BLaER1 (cell line): Measurements from ENCODE around the gene ABHD17C.
"Not testable (repeated sequence)": the region's sequence is repeated elsewhere in the genome, so short reads cannot be mapped to it uniquely, and the experiment has no call there.

Source experiments
- H3K27ac ChIP-seq: shearing (Covaris generic); formaldehyde crosslinking; 2 replicates; pipeline ENCODE4 v1.8.1; 2022
- H3K27me3 ChIP-seq: shearing (Covaris generic); formaldehyde crosslinking; 2 replicates; pipeline ENCODE4 v1.8.1; 2022
- H3K36me3 ChIP-seq: shearing (Covaris generic); formaldehyde crosslinking; 2 replicates; pipeline ENCODE4 v1.8.1; 2022
- H3K4me1 ChIP-seq: shearing (Covaris generic); formaldehyde crosslinking; 2 replicates; pipeline ENCODE4 v1.8.1; 2022
- H3K4me2 ChIP-seq: shearing (Covaris generic); formaldehyde crosslinking; 2 replicates; pipeline ENCODE4 v1.8.1; 2022
- H3K4me3 ChIP-seq: shearing (Covaris generic); formaldehyde crosslinking; 2 replicates; pipeline ENCODE4 v1.8.1; 2022
- H3K9ac ChIP-seq: shearing (Covaris generic); formaldehyde crosslinking; 2 replicates; pipeline ENCODE4 v1.8.1; 2022
- H3K9me3 ChIP-seq: shearing (Covaris generic); formaldehyde crosslinking; 2 replicates; pipeline ENCODE4 v1.8.1; 2022
- H4K20me1 ChIP-seq: shearing (Covaris generic); formaldehyde crosslinking; 2 replicates; pipeline ENCODE4 v1.8.1; 2022
- Cebpa-rat ChIP-seq: shearing (Covaris generic); IDR thresholded peaks from 2 replicates; pipeline ENCODE4 v1.8.1; 2022

ABHD17C gene

GRCh38 chr15:80755885-80756284 is 60.8 kb downstream of the ABHD17C start:
- Histone ChIP-seq H3K9ac (no peak overlapping the region), H3K27me3 (no peaks in the 10 kb centered on the region), H3K27ac (no peak overlapping the region), H3K4me3 (no peak overlapping the region), H3K4me2 (no peak overlapping the region), H3K4me1 (peaks cover 3% of the 10 kb centered on the region; the same call in 1 of the 2 replicates), H4K20me1 (no peaks in the 10 kb centered on the region), H3K36me3 (peaks cover 40% of the 10 kb centered on the region), H3K9me3 (no peaks in the 10 kb centered on the region)
- TF ChIP-seq Cebpa-rat: no peak

- Histone ChIP-seq H3K4me1 (peaks cover 5% of the 10 kb centered on the region; the same call in 1 of the 2 replicates), H3K27ac (no peak overlapping the region), H3K9me3 (no peaks in the 10 kb centered on the region), H3K4me3 (no peak overlapping the region), H3K4me2 (no peak overlapping the region), H4K20me1 (no peaks in the 10 kb centered on the region), H3K27me3 (no peaks in the 10 kb centered on the region), H3K36me3 (peaks cover 29% of the 10 kb centered on the region), H3K9ac (no peak overlapping the region)
- no peak for TF ChIP-seq Cebpa-rat
Observed at GRCh38 chr15:80758130-80758745, 63.1 kb downstream of the ABHD17C start.

- Histone ChIP-seq H3K27me3 (no peaks in the 10 kb centered on the region), H3K9me3 (no peaks in the 10 kb centered on the region), H3K36me3 (peaks cover 6% of the 10 kb centered on the region), H3K4me2 (no peak overlapping the region), H3K4me3 (no peak overlapping the region), H4K20me1 (no peaks in the 10 kb centered on the region), H3K27ac (no peak overlapping the region), H3K4me1 (peaks cover 5% of the 10 kb centered on the region; the same call in 1 of the 2 replicates), H3K9ac (no peak overlapping the region)
- no peak for TF ChIP-seq Cebpa-rat
Observed at GRCh38 chr15:80760960-80761359, 65.8 kb downstream of the ABHD17C start.

DNA sequence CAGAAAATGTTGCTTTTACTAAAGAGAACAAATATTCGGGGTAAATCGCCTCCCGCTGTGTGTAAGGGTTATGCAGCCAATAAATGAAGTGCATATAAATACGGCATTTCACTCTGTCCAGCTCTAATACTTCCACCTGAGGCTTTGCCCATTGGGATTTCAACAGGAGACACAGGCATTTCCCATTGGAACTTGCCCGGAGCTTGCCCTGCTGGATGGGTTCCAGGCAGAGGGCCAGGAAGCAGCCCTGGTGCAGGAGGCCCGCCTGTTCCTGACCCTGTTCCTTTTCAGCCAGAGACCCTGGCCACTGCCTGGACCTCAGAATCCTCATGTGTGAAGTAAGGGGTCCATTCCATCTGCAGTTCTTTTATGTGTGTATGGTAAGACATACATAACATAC is 66.6 kb downstream of the ABHD17C start:
- H3K27ac ChIP-seq: no peak overlapping the region
- no peaks in the 10 kb centered on the region for H4K20me1 ChIP-seq
- TF ChIP-seq Cebpa-rat: no peak
- no peak overlapping the region for H3K9ac ChIP-seq
- no peaks in the 10 kb centered on the region for H3K36me3 ChIP-seq
- H3K9me3 ChIP-seq: no peaks in the 10 kb centered on the region
- no peaks in the 10 kb centered on the region for H3K27me3 ChIP-seq
- no peak overlapping the region for H3K4me3 ChIP-seq
- H3K4me2 ChIP-seq: no peak overlapping the region
- peaks cover 5% of the 10 kb centered on the region; the same call in 1 of the 2 replicates for H3K4me1 ChIP-seq

DNA sequence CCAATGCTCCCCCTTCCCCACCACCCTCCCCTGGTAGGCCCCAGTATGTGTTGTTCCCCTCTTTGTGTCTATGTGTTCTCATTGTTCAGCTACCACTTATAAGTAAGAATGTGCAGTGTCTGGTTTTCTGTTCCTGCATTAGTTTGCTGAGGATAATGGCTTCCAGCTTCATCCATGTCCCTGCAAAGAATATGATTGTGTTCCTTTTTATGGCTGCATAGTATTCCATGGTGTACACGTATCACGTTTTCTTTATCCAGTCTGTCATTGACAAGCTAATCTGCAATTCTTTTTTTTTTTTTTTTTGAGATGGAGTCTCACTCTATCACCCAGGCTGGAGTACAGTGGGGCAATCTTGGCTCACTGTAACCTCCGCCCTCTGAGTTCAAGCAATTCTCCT is 68.1 kb downstream of the ABHD17C start:
- not testable (repeated sequence) for H3K4me3 ChIP-seq, H3K4me2 ChIP-seq, H3K9me3 ChIP-seq, H3K36me3 ChIP-seq, H3K9ac ChIP-seq, H3K4me1 ChIP-seq, H3K27ac ChIP-seq, H3K27me3 ChIP-seq, H4K20me1 ChIP-seq

DNA sequence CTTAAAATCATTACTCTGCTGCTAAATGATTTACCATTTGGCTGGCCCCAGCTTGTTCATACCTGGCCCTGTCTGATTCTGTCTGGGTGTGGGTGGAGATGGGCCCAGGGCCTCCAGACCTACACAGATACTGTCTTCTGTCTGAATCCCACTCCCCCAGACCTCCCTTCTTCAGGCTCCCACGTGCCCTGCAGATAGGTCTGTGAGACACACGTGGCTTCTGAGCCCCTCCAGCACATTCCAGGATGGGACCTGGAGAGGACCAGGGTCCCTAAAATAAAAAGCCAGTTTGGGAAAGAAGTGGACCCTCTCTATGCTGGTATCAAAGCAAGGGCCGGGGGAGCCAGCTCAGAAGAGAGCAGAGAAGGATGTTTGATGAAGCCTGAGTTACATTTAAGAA is 69.4 kb downstream of the ABHD17C start:
- Histone ChIP-seq H3K27me3 (no peaks in the 10 kb centered on the region), H3K4me3 (no peak overlapping the region), H3K27ac (no peak overlapping the region), H3K9me3 (no peaks in the 10 kb centered on the region), H4K20me1 (no peaks in the 10 kb centered on the region), H3K4me2 (no peak overlapping the region), H3K9ac (no peak overlapping the region), H3K4me1 (peaks cover 5% of the 10 kb centered on the region; the same call in 1 of the 2 replicates), H3K36me3 (no peaks in the 10 kb centered on the region)
- TF ChIP-seq Cebpa-rat: no peak

GRCh38 chr15:80766275-80766674 is 71.2 kb downstream of the ABHD17C start:
- H3K36me3 ChIP-seq: no peaks in the 10 kb centered on the region
- H3K4me2 ChIP-seq: no peak overlapping the region
- no peaks in the 10 kb centered on the region for H3K9me3 ChIP-seq
- no peaks in the 10 kb centered on the region for H4K20me1 ChIP-seq
- H3K4me1 ChIP-seq: no peaks in the 10 kb centered on the region
- H3K9ac ChIP-seq: no peak overlapping the region
- TF ChIP-seq Cebpa-rat: no peak
- no peaks in the 10 kb centered on the region for H3K27me3 ChIP-seq
- no peak overlapping the region for H3K4me3 ChIP-seq
- H3K27ac ChIP-seq: no peak overlapping the region

GRCh38 chr15:80768158-80768557 is 73.0 kb downstream of the ABHD17C start:
- H3K4me3 ChIP-seq: no peak overlapping the region
- H3K4me2 ChIP-seq: no peak overlapping the region
- no peaks in the 10 kb centered on the region for H4K20me1 ChIP-seq
- no peaks in the 10 kb centered on the region for H3K9me3 ChIP-seq
- H3K4me1 ChIP-seq: no peaks in the 10 kb centered on the region
- H3K36me3 ChIP-seq: no peaks in the 10 kb centered on the region
- no peak overlapping the region for H3K9ac ChIP-seq
- no peak overlapping the region for H3K27ac ChIP-seq
- TF ChIP-seq Cebpa-rat: no peak
- H3K27me3 ChIP-seq: no peaks in the 10 kb centered on the region

- Histone ChIP-seq H3K9ac (no peak overlapping the region), H3K4me2 (no peak overlapping the region), H3K4me3 (no peak overlapping the region), H4K20me1 (no peaks in the 10 kb centered on the region), H3K27me3 (no peaks in the 10 kb centered on the region), H3K27ac (no peak overlapping the region), H3K9me3 (no peaks in the 10 kb centered on the region), H3K4me1 (no peaks in the 10 kb centered on the region), H3K36me3 (no peaks in the 10 kb centered on the region)
- no peak for TF ChIP-seq Cebpa-rat
Observed at GRCh38 chr15:80769153-80769828, 74.2 kb downstream of the ABHD17C start.

DNA sequence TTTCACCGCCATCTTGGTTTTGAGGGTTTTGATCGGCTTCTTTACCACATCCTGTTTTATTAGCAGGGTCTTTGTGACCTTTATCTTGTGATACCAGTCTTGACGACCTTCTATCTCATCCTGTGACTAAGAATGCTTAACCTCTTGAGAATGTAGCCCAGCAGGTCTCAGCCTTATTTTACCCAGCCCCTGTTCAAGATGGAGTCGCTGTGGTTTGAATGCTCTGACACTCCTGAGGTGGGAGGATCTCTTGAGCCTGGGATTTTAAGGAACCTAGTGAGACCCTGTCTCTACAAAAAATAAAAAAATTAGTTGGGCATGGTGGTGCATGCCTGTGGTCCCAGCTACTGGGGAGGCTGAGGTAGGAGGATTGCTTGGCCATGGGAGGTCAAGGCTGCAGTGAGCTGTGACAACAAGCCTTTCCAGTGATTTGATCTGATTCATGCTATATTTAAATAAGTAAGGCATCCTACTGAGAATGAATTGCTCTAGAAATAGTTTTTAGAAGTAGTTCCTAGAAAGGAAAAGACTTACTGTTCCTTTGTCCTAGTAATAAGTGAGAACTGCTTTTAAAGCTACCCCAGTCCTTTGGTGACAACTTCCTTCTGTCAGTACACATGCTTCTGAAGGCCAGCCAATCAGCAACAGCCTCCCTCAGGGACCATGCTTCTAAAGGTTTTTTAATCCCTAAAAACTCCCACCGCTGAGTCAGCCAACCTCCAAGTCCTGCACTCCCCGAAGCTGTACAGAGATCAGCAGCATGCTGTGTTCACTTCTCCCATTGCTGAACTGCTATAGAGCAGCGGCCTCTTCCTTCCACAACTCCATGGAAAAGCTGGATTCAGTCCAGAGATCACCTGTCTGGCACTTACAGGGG is 75.0 kb downstream of the ABHD17C start:
- Histone ChIP-seq H4K20me1 (no peaks in the 10 kb centered on the region), H3K36me3 (no peaks in the 10 kb centered on the region), H3K4me3 (no peak overlapping the region), H3K9me3 (no peaks in the 10 kb centered on the region), H3K27ac (no peak overlapping the region), H3K9ac (no peak overlapping the region), H3K4me2 (no peak overlapping the region), H3K4me1 (no peaks in the 10 kb centered on the region), H3K27me3 (no peaks in the 10 kb centered on the region)
- no peak for TF ChIP-seq Cebpa-rat
